Skeletal muscle cell (primary cell): ENCODE measurements around the gene TALDO1.

ENCODE experiments used
- DNase-seq: peaks from one replicate; pipeline ENCODE4 v3.0.0-alpha.2; 2010; ENCODE audit warnings: low read depth
- H3K4me3 ChIP-seq: 2 replicates; pipeline ENCODE4 v1.5.1; 2011; ENCODE audit warnings: low read depth, mild to moderate bottlenecking, control low read depth, low read length, moderate library complexity

TALDO1 gene

DNA sequence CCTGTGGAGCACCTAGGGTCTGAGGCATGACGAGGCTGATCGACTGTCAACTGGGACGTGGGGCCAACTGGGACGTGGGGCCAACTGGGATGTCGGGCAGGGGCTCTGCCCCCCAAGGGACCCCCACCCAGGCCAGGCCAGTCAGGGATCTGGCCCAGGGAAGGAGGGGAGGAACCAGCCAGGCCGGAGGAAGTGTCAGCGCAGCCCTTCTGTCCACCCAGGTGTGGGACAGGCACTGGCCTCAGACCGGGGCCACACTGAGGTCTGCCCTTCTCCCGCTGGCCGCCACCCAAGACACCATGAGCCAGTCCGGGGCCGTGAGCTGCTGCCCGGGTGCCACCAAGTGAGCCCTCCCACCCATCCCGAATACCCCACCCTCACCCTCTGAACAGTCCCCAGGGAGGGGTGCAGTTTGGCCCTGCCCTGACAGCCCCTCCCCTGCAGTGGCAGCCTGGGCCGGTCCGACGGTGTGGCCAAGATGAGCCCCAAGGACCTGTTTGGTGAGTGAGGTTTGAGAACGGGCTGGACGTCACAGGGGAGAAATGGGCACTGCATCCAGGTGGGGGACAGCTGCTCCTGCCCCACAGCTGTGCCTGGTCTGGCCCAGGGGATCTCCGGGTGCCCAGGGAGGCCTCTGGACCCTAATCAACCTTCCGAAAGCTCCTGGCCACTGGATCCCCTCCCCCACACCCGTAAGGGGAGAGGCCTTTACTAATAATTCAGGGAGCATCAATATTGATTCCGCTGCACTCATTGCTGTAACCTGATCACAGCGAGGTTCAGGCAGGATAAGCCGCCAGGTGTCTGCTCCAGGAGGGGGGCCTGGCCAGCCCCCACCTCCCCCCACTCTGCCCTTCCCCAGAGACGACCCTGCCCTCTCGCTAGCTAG lies 37.9 kb upstream of the TALDO1 start:
- H3K4me3 ChIP-seq: no peak overlapping the region
- no peak for DNase-seq

DNA sequence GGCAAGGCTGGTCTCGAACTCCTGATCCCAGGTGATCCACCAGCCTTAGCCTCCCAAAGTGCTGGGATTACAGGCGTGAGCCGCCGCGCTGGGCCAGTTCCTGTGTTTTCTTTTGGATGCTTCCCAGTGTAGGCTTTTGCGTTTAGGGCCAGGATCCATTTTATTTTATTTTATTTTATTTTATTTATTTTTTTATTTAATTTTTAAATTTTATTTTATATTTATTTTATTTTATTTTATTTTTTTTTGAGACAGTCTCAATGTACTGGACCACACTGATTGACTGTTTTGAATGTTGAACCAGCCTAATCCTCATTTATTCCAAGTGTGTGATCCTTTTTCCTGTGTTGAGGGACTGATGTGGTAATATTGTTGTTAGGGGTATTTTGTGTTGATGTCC lies 32.8 kb upstream of the TALDO1 start:
- no peak for DNase-seq
- no peak overlapping the region for H3K4me3 ChIP-seq

DNA sequence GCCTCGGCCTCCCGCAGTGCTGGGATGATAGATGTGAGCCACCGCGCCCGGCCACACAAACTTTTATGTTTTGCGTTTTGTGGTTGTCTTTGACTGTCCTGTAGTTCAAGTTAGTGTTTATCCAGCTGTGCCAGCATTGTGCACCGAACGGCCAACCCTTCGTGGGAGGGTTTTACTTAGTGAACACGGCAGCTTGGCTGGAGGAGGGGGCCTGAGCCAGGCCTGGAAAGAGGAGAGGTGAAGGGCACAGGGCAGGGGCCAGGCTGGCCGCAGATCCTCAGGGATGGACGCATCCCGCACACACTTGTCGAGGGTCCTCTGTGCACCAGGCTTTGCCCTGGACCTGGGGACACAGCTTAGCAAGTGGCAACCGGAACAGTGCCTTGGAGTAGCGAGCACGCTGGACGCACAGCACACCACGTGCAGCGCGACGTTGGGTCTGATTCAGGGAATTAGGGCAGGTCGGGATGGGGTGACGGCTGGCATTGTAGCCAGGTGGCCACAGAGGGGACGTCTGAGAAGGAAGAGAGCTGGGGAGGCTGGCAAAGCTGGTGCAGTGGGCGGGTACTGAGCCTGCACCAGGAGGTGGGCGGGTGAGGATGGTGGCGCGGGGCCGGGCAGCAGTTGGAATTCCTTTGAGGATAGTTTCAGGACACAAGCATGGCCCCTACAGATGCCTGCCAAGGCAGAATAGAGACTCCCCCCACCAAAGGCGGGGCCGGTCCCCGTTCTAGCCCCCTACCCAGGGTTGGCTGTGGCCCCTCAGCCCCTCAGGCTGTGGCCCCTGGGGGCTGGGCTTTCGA lies 27.8 kb upstream of the TALDO1 start:
- H3K4me3 ChIP-seq: no peak overlapping the region
- no peak for DNase-seq

DNA sequence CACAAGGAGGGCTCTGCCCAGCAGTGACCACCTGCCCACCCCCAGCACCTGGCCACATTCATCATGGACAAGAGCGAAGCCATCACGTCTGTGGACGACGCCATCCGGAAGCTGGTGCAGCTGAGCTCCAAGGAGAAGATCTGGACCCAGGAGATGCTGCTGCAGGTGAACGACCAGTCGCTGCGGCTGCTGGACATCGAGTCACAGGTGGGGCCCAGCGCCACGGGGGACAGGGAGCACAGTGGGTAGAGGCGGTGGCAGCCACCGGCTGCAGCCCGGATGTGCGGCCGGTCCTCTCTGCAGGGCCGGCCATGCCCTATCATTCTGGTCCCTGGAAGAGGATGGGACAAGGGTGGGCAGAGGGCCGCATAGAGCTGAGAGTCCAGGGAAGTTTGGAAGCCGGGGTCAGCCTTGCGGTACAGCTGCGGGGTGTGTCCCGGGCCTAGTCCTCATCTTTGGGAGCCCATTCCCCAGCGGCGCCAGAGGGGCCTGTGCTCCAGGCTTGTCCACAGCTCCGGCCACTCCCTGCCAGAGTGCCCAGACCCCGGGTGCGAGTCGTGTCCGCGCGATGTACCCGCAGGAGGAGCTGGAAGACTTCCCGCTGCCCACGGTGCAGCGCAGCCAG lies 27.1 kb upstream of the TALDO1 start:
- DNase-seq: no peak
- no peak overlapping the region for H3K4me3 ChIP-seq

DNA sequence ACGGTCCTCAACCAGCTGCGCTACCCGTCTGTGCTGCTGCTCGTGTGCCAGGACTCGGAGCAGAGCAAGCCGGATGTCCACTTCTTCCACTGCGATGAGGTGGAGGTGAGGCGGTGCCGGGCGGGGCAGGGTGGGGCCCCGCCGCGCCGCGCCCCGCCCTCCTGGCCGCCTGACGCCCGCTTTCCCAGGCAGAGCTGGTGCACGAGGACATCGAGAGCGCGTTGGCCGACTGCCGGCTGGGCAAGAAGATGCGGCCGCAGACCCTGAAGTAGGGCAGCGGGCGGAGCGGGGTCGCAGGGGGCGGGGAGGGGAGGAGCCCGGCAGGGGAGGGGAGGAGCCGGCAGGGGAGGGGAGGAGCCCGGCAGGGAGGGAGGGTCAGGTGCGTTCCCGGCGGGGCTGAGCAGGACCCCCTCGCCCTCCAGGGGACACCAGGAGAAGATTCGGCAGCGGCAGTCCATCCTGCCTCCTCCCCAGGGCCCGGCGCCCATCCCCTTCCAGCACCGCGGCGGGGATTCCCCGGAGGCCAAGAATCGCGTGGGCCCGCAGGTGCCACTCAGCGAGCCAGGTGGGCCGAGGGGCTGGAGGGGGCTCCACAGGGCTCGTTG lies 26.5 kb upstream of the TALDO1 start:
- no peak for DNase-seq
- no peak overlapping the region for H3K4me3 ChIP-seq

DNA sequence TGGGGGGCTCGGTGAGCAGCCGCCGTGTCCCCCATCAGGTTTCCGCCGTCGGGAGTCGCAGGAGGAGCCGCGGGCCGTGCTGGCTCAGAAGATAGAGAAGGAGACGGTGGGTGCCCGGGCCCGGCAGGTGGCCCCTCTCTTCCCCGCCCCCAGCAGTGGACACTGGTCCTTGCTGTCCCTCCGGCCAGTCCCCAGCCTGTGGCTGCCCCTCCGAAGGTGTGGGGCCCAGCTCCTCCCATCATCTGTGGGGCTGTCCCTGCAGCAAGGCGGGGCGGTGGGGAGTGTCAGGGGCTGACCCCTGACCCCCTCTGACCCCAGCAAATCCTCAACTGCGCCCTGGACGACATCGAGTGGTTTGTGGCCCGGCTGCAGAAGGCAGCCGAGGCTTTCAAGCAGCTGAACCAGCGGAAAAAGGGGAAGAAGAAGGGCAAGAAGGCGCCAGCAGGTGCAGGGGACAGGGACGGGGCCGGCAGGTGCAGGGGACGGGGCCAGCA lies 26.0 kb upstream of the TALDO1 start:
- DNase-seq: no peak
- H3K4me3 ChIP-seq: no peak overlapping the region

DNA sequence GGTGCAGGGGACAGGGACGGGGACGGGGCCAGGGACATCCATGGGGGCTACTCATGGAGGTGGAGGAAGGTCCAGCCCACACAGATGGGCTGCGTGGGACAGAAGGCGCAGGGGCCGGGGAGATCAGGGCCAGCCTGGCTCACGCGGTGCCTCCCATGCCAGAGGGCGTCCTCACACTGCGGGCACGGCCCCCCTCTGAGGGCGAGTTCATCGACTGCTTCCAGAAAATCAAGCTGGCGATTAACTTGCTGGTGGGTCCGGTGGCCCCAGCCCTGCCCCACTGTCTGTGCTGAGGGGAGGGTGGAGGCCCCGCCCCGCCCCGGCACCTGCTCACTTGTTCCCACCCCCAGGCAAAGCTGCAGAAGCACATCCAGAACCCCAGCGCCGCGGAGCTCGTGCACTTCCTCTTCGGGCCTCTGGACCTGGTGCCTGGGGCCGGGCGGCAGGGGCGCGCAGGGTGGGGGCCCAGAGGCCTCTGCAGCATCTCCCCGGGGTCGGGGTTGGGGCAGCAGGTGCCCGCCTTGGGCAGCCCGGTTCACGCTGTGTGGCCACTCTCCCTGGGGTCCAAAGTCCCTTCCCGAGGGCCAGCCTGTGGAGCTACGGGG lies 25.4 kb upstream of the TALDO1 start:
- no peak overlapping the region for H3K4me3 ChIP-seq
- no peak for DNase-seq

DNA sequence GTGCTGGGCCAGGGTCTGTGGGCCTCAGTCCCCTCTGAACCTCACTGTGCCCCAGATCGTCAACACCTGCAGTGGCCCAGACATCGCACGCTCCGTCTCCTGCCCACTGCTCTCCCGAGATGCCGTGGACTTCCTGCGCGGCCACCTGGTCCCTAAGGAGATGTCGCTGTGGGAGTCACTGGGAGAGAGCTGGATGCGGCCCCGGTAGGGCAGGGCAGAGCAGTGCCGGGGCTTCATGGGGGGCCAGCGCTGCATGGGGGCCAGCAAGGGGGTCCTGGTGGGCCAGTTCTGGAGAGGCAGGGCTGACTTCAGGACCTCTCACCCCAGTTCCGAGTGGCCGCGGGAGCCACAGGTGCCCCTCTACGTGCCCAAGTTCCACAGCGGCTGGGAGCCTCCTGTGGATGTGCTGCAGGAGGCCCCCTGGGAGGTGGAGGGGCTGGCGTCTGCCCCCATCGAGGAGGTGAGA lies 24.9 kb upstream of the TALDO1 start:
- no peak overlapping the region for H3K4me3 ChIP-seq
- no peak for DNase-seq

DNA sequence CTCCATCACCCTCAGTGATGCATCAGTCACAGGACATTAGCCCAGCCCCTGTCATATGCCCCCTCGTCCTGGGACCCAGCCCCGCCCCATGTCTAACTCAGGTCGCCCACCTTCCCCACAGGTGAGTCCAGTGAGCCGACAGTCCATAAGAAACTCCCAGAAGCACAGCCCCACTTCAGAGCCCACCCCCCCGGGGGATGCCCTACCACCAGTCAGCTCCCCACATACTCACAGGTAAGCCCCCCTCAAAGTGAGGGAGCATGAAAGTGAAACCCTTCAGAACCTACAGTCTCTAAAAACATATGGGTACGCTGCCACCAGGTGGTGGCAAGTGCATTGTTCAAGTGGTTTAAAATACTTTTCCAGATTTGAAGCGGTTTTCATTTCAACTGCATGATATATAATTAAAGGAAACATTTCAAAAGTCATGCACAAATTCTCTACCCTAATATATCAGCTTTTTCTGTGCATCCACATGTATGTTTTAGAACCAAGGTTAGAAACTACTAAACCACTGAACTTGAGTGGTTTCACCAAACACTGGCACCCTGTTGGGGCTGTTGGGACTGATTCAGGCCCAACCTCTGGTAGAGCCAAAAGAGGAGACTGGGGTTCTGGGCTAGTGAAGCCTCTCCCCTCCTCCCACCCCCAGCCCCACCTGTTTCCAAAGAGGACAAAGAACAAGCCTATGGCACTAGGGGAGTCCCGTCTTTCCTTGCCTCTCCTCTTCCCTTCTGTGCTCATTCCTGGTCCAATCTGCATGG lies 24.0 kb upstream of the TALDO1 start:
- DNase-seq: no peak
- no peak overlapping the region for H3K4me3 ChIP-seq

DNA sequence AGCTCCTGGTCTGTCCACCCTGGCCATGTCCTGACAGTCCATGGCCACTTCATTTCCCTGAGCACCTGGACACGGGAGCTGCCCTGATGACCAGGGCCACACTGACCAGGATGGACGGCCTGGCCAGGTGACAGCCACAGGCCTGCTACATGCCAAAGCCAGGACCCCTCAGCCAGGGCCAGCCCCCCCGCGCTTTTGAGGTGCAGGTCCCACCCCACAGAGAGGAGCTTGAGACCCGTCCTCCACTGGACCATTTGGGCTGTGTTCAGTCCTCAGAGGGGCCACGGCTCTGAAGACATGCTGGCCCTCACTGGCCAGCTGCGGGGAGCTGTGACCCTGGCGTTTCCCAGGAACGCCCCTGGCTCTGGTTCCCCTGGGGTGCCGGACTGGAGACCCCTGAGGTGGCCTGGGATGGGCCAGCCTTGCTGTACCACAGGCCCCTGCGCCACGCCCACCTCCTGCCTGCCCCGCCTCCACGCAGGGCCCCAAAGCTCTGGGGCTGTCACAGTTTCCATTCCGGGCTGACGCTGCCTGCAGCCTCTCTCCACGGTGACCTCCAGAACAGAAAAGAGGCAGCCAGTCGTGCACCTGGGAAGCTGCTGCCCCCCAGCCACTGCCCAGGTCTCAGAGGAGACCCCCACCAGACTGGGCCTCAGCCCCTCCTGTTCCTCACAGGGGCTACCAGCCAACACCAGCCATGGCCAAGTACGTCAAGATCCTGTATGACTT lies 23.1 kb upstream of the TALDO1 start:
- no peak for DNase-seq
- H3K4me3 ChIP-seq: no peak overlapping the region

DNA sequence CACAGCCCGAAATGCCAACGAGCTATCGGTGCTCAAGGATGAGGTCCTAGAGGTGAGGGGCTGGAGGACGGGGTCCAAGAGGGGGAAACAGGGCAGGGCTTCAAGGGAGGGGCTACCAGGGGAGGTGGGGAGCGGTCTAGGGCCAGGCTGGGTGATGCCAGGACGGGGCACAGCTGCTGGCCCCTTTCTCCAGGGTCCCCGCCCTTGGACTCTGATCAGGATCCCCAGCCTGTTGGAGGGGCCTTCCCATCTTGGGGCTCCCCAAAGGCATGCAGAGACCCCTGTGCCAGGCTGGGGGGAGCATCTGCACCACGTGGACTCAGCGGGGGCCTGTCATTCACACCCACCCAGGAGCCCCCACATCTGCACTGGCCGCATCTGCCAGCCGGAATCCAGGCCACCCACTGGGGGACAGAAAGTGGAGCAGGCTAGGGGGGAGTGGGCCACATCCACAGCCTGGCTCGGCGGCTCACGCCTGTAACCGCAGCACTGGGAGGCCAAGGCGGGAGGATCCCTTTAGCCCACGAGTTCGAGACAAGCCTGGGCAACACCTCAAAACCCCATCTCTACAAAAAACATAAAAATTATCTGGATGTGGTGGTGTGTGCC lies 22.4 kb upstream of the TALDO1 start:
- no peak for DNase-seq

DNA sequence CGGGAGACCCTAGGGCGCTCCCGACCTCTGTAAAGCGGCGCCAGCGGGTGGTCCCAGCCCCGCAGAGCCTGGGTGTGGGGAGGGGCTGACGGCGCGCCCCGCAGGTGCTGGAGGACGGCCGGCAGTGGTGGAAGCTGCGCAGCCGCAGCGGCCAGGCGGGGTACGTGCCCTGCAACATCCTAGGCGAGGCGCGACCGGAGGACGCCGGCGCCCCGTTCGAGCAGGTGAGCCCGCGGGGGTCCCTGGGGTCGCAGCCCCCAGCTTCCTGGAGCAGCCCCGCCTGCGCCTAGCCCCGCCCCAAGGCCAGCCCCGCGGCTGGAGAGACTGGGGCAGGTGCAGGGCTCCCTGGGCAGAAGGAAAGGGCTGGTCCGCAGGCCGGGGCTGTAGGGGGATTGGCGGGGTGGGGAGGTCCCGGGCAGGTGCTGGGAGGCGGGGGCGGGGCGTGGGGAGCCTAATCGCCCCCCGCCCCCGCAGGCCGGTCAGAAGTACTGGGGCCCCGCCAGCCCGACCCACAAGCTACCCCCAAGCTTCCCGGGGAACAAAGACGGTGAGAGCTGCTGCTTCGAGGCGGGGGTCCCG lies 21.6 kb upstream of the TALDO1 start:
- no peak for DNase-seq
- H3K4me3 ChIP-seq: no peak overlapping the region

More for the DNA sequence above, 22.4 kb upstream of the TALDO1 start:
- H3K4me3 ChIP-seq: no peak overlapping the region

DNA sequence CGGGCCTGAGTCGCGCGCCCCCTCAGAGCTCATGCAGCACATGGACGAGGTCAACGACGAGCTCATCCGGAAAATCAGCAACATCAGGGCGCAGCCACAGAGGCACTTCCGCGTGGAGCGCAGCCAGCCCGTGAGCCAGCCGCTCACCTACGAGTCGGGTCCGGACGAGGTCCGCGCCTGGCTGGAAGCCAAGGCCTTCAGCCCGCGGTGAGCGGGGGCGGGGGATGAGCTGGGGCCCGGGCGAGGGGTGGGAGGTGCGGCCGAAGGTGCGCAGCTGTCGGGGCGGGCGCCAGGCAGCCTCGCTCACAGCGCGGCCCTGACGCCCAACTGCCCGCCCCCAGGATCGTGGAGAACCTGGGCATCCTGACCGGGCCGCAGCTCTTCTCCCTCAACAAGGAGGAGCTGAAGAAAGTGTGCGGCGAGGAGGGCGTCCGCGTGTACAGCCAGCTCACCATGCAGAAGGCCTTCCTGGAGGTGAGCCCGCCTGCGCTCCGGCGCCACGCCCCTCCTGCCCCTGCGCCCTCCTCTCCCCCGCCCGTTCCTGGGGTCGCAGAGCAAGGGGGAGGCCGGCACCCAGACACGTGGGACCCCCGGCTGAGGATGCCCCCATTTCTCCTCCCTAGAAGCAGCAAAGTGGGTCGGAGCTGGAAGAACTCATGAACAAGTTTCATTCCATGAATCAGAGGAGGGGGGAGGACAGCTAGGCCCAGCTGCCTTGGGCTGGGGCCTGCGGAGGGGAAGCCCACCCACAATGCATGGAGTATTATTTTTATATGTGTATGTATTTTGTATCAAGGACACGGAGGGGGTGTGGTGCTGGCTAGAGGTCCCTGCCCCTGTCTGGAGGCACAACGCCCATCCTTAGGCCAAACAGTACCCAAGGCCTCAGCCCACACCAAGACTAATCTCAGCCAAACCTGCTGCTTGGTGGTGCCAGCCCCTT lies 20.7 kb upstream of the TALDO1 start:
- no peak for DNase-seq
- peak overlapping the region; percentile 0 for H3K4me3 ChIP-seq

DNA sequence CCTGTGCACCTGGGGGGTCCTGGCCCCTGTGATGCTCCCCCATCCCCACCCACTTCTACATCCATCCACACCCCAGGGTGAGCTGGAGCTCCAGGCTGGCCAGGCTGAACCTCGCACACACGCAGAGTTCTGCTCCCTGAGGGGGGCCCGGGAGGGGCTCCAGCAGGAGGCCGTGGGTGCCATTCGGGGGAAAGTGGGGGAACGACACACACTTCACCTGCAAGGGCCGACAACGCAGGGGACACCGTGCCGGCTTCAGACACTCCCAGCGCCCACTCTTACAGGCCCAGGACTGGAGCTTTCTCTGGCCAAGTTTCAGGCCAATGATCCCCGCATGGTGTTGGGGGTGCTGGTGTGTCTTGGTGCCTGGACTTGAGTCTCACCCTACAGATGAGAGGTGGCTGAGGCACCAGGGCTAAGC lies 20.0 kb upstream of the TALDO1 start:
- H3K4me3 ChIP-seq: no peak overlapping the region
- DNase-seq: no peak

DNA sequence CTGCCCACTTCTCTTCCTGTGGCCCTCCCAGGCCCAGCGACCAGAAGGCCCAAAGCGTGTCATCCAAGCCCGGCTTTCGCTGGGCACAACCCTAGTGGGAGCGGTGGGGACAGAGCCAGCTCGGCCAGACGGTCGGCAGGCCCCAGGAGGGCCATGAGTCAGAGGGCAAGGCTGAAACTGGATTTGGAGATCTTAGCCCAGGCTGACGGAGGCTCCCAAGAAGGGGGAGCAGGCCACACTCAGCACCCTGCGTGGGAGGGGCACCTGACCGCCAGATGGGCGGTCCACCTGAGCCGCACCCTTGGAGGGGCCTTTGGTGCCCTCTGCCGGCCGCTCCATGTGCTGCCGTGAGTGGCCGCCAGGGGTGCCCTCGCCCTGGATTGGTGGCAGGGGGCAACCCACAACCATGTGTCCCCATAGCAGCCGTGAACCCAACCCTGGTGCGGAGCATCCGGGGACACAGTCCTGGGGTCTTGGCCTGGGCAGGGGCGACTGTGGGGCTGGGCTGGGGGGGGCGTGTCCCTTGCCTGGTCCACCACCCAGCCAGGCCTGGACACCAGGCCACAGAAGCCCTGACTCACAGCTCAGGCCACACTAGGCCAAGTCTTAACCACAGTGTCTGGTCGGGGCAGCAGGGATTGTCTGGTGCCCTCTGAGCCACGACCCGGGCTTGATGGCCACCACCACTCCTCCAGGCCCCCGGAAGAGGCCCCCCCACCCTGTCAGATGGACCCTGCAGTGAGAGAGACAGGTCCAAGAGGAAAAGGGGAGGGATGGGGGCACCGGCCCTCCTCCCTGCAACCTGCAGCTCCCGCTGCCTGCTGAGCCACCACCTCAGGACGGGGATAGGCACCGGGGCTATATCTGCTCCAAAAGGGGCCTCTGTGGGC lies 19.2 kb upstream of the TALDO1 start:
- no peak overlapping the region for H3K4me3 ChIP-seq
- no peak for DNase-seq
